Adrenal gland (tissue), 5 donors: ENCODE data around the gene DENND10.

ENCODE experiments used
- POLR2A ChIP-seq, 2 donors: fragments of 450-650 bp; IDR thresholded peaks; one replicate each; pipeline ENCODE4 v1.6.1; 2017; ENCODE audit warnings: antibody characterized with exemption in 2 of 2, mild to moderate bottlenecking in 2 of 2, moderate library complexity in 1 of 2
- TF ChIP-seq, protein P1 (sequence below), 6 experiments: fragments of 450-650 bp in 4 of 6; fragments of 200-600 bp in 2 of 6; sonication (generic) in 1 of 6; IDR thresholded peaks; 1 replicate in 5 of 6; 2 replicates in 1 of 6; pipeline versions ENCODE4 v1.5.1 to v1.8.0; 2016 to 2021; ENCODE audit warnings: antibody characterized with exemption in 6 of 6, mild to moderate bottlenecking in 2 of 6, moderate library complexity in 1 of 6
- donor health status: DM: no; HTN: no; CAD: no.

DNA sequence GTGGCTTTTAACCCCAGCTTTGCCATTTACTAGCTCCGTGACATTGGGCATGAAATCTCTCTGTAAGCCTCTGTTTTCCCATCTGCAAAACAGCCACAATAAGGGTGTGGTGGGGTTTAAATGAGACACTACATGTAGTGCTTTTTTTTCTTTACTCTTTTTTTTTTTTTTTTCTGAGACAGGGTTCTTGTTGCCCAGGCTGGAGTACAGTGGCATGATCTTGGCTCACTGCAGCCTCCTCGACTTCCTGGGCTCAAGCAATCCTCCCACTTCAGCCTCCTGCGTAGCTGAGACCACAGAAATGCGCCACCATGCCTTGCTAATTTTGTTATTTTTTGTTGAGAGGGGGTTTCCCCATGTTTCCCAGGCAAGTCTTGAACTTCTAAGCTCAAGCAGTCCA is 8.3 kb upstream of the DENND10 start:
- TF ChIP-seq, protein P1, sequence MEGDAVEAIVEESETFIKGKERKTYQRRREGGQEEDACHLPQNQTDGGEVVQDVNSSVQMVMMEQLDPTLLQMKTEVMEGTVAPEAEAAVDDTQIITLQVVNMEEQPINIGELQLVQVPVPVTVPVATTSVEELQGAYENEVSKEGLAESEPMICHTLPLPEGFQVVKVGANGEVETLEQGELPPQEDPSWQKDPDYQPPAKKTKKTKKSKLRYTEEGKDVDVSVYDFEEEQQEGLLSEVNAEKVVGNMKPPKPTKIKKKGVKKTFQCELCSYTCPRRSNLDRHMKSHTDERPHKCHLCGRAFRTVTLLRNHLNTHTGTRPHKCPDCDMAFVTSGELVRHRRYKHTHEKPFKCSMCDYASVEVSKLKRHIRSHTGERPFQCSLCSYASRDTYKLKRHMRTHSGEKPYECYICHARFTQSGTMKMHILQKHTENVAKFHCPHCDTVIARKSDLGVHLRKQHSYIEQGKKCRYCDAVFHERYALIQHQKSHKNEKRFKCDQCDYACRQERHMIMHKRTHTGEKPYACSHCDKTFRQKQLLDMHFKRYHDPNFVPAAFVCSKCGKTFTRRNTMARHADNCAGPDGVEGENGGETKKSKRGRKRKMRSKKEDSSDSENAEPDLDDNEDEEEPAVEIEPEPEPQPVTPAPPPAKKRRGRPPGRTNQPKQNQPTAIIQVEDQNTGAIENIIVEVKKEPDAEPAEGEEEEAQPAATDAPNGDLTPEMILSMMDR (IDR thresholded peaks at IDR 0.05), result no peak
- no peak for TF ChIP-seq POLR2A (IDR thresholded peaks at IDR 0.05)
